Uterus (tissue), 4 donors: ENCODE results near the gene ABI1. TPM values are rescaled to one million over a fixed set of nuclear protein-coding genes. Genes with fewer than 3 reads are reported as not detected.

Source experiments
- DNase-seq, 2 donors: peaks; one replicate each; pipeline ENCODE4 v3.0.0-alpha.2; 2019 to 2020
- H3K27ac ChIP-seq, 2 donors: fragments of 200-600 bp; sonication (generic); 1 replicate in 1 of 2; 2 replicates in 1 of 2; pipeline ENCODE4 v1.5.1; 2016 to 2018
- H3K27me3 ChIP-seq, 2 donors: fragments of 200-600 bp; sonication (generic); one replicate each; pipeline ENCODE4 v1.5.1; 2018 to 2019; ENCODE audit warnings: control low read depth in 1 of 2
- H3K36me3 ChIP-seq, 2 donors: fragments of 200-600 bp; sonication (generic); one replicate each; pipeline ENCODE4 v1.5.1; 2019; ENCODE audit warnings: control low read depth in 1 of 2
- H3K4me1 ChIP-seq, 2 donors: fragments of 200-600 bp; sonication (generic); one replicate each; pipeline ENCODE4 v1.5.1; 2018 to 2019; ENCODE audit warnings: control low read depth in 1 of 2
- H3K4me3 ChIP-seq, 2 donors: fragments of 200-600 bp; sonication (generic); 1 replicate in 1 of 2; 2 replicates in 1 of 2; pipeline ENCODE4 v1.5.1; 2018 to 2019; ENCODE audit warnings: mild to moderate bottlenecking in 1 of 2
- H3K9me3 ChIP-seq, 2 donors: fragments of 200-600 bp; sonication (generic); one replicate each; pipeline ENCODE4 v1.5.1; 2019; ENCODE audit warnings: control low read depth in 1 of 2
- POLR2A ChIP-seq, 2 donors: fragments of 450-650 bp; IDR thresholded peaks; one replicate each; pipeline ENCODE4 v1.6.1; 2016; ENCODE audit warnings: antibody characterized with exemption in 2 of 2, mild to moderate bottlenecking in 1 of 2, moderate library complexity in 1 of 2
- intact Hi-C: fragments of 100-400 bp; cut with DNase I; formaldehyde crosslinking; loops from one replicate; pipeline ENCODE4 v1.15.1; 2023; ENCODE audit warnings: low total_unique reads
- total RNA-seq, 4 donors: library from RNA; depleted of rRNA in 3 of 4; stranded (reverse); fragments of >200 nt in 3 of 4; gene quantifications; one replicate each; pipeline versions ENCODE4 v1.1.0 to v1.2.4, GENCODE V29; 2014 to 2023
- TF ChIP-seq, protein P1 (sequence below), 4 experiments: fragments of 200-600 bp in 2 of 4; fragments of 450-650 bp in 2 of 4; sonication (generic) in 2 of 4; IDR thresholded peaks; one replicate each; pipeline ENCODE4 v1.5.1; 2016 to 2019; ENCODE audit warnings: antibody characterized with exemption in 4 of 4, mild to moderate bottlenecking in 2 of 4, moderate library complexity in 1 of 4
- donor health status: DM: yes; HTN: yes; CAD: no.

ABI1 gene
- total RNA-seq, 4 donors from 2014 or later, result 26.6 to 50.4 (median 39.1) TPM

DNA sequence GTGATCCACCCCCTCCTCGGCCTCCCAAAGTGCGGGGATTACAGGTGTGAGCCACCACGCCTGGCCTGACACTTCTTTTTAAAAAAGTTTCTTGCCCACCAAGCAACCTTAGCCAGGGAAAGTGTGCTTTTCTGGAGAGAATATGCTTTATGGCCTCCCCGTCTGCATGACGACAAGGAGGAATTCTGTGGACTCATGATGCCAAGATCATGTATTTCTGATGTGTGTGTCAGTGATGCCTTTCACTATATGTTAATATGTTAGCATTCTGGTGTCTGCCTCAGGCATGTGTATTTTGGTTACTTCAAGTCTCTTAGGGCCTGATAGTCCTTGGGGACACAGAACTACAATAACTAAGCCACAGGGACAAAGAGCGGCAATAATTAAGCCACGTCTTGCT is 161.1 kb downstream of the ABI1 start:
- no peak for DNase-seq
- Histone ChIP-seq H3K4me1 (no peaks in the 10 kb centered on the region), H3K27me3 (no peaks in the 10 kb centered on the region), H3K36me3 (no peaks in the 10 kb centered on the region), H3K9me3 (no peaks in the 10 kb centered on the region), H3K4me3 (no peak overlapping the region), H3K27ac (no peak overlapping the region)
- intact Hi-C loops, result no loop called here
- TF ChIP-seq, protein P1, sequence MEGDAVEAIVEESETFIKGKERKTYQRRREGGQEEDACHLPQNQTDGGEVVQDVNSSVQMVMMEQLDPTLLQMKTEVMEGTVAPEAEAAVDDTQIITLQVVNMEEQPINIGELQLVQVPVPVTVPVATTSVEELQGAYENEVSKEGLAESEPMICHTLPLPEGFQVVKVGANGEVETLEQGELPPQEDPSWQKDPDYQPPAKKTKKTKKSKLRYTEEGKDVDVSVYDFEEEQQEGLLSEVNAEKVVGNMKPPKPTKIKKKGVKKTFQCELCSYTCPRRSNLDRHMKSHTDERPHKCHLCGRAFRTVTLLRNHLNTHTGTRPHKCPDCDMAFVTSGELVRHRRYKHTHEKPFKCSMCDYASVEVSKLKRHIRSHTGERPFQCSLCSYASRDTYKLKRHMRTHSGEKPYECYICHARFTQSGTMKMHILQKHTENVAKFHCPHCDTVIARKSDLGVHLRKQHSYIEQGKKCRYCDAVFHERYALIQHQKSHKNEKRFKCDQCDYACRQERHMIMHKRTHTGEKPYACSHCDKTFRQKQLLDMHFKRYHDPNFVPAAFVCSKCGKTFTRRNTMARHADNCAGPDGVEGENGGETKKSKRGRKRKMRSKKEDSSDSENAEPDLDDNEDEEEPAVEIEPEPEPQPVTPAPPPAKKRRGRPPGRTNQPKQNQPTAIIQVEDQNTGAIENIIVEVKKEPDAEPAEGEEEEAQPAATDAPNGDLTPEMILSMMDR (IDR thresholded peaks at IDR 0.05), result no peak
- TF ChIP-seq POLR2A (IDR thresholded peaks at IDR 0.05), result no peak

DNA sequence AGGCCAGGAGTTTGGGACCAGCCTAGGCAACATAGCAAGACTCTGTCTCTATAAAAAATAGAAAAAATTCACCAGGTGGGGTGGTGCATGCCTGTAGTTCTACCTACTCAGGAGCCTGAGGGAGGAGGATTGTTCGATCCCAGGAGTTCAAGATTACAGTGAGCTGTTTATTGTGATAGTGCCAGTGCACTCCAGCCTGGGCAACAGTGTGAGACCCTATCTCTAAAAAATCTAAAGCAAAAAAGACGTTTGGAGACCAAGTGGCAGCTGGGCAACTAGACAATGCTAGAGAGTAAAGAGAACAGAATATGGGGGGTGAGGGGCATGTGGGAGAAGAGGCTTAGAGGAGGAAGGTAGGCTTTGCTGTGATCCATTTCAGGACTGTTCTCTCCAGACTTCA is 161.8 kb downstream of the ABI1 start:
- no peaks in the 10 kb centered on the region for H3K4me1 ChIP-seq
- intact Hi-C loops, result no loop called here
- no peaks in the 10 kb centered on the region for H3K27me3 ChIP-seq
- DNase-seq, result no peak
- no peak overlapping the region for H3K27ac ChIP-seq
- H3K36me3 ChIP-seq, result no peaks in the 10 kb centered on the region
- TF ChIP-seq POLR2A (IDR thresholded peaks at IDR 0.05), result no peak
- TF ChIP-seq, protein P1 (IDR thresholded peaks at IDR 0.05), result no peak
- no peaks in the 10 kb centered on the region for H3K9me3 ChIP-seq
- H3K4me3 ChIP-seq, result no peak overlapping the region

DNA sequence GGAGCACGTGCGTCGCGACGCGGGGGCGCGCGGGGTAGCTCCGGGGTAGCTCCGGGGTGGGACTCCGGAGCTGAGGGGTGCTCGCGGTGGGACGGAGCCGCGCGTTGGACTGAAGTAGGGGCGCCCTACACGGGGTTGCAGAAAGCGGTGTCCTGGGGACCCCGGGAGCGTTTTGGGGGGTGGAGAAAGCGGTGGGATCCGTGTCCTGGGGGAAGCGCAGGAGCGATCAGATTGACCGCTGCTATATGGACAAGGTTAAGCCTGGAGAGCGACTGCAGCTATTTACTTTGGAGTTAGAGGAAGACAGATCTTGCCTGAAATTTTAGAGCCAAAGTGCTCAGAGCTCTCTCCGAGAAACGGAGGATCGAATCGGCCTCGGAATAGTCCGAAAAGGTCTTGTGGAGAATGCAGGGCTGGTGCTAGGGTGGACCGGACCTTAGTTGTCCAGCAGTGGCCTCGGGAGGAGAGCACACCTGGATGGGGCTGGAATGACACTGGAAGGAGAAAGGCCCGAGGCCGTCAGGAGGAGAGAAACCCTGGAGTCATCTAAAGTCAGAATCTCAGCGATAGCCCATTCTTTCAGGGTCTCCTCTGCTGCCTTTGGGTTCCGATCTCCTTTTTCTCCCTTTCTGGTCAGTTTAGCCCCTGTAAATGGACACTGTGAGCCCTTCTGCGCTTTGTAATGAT is 162.7 kb downstream of the ABI1 start:
- Histone ChIP-seq H3K4me1 (no peaks in the 10 kb centered on the region), H3K4me3 (peak overlapping the region; percentile 66 to 93), H3K36me3 (no peaks in the 10 kb centered on the region), H3K27me3 (no peaks in the 10 kb centered on the region), H3K9me3 (no peaks in the 10 kb centered on the region), H3K27ac (peak overlapping the region in 1 of 2 donors; percentile 75)
- intact Hi-C loops, result no loop called here
- DNase-seq, result no peak
- TF ChIP-seq POLR2A (IDR thresholded peaks at IDR 0.05), result no peak
- TF ChIP-seq, protein P1 (IDR thresholded peaks at IDR 0.05), result no peak

DNA sequence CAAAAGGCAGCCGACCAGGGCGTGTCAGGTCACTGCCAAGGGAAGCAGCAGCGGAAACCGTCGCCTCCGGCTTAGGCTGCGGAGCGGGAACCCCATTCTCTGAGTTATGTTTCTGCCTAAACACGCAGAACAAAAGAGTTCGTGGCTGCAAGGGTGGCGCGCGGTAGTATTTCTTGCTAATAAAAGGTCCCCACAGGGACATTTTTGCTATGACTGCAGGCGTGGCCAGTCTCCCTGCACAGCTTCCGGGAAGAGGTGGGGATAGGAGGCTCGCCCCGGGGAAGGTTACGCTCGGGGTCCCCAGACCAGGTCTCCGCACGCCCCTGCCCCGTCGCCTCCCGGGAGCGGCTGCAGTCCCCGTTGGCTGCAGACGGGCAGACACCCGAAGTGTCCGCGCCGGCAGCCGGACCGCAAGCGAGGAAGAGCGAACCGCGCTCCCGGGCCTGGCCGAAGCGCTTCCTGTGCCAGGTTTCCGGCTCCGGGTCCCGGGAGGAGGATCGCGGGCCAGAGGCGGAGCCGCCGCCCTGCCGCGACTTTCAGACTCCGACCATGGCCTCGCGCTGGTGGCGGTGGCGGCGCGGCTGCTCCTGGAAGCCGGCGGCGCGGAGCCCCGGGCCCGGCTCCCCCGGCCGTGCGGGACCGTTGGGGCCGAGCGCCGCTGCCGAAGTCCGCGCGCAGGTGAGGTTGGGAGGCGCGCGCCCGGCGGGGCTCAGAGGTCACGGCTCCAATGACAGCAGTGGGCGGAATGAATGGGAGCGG is 163.4 kb downstream of the ABI1 start, which contains the start of gene PDSS1:
PDSS1 (plus strand) TSS at position 539 of the 759 bp plus-strand sequence; CDS start at position 550, 11 bp downstream.
- H3K4me1 ChIP-seq, result no peaks in the 10 kb centered on the region
- peak; percentile 57 to 64 for DNase-seq
- TF ChIP-seq, protein P1 (IDR thresholded peaks at IDR 0.05), result no peak
- peak in 1 of 2 donors; percentile 46 for TF ChIP-seq POLR2A (IDR thresholded peaks at IDR 0.05)
- peak within 1 kb of the TSS; percentile 75 to 76 for H3K27ac ChIP-seq
- peak within 1 kb of the TSS; percentile 66 to 93 for H3K4me3 ChIP-seq
- intact Hi-C loops, result no loop called here
- H3K36me3 ChIP-seq, result no peaks in the 10 kb centered on the region
- H3K27me3 ChIP-seq, result no peaks in the 10 kb centered on the region
- H3K9me3 ChIP-seq, result no peaks in the 10 kb centered on the region

DNA sequence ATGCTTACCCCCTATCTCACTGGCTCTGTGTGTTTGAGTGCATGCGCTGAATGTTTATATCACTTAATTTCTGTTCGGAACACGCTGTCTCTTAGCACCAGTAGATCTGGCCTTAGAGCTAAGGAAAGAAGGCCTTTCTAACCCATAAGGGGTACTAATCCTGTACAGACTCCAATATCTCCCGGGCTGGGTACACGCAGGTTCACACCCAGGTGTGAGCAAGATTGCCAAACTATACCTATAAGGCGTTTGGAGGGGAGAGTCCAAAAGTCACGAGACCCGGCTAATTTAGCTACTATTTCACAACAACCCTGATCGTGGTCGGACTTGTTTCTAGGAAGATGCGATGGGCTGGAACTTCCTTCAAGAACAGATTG is 164.0 kb downstream of the ABI1 start:
- no peak for DNase-seq
- peak overlapping the region; percentile 66 to 93 for H3K4me3 ChIP-seq
- TF ChIP-seq, protein P1 (IDR thresholded peaks at IDR 0.05), result no peak
- intact Hi-C loops, result no loop called here
- H3K27ac ChIP-seq, result peak overlapping the region; percentile 75 to 76
- H3K4me1 ChIP-seq, result no peaks in the 10 kb centered on the region
- H3K27me3 ChIP-seq, result no peaks in the 10 kb centered on the region
- H3K9me3 ChIP-seq, result no peaks in the 10 kb centered on the region
- no peaks in the 10 kb centered on the region for H3K36me3 ChIP-seq
